H1 (cell line): Measurements from ENCODE around the gene RNF224. TPM values are rescaled to one million over a fixed set of nuclear protein-coding genes. Genes with fewer than 3 reads are reported as not detected.

ENCODE experiments used
- ATF2 ChIP-seq: IDR thresholded peaks from 2 replicates; pipeline ENCODE4 v1.6.1; 2012; ENCODE audit warnings: low read length, inconsistent platforms
- polyA plus RNA-seq, 7 experiments: library from polyadenylated mRNA; depleted of rRNA in 3 of 7; stranded (reverse) in 5 of 7; unstranded in 2 of 7; fragments of >200 nt in 5 of 7; fragments of 200-250 nt in 2 of 7; gene quantifications; 1 replicate in 5 of 7; 2 replicates in 1 of 7; 4 replicates in 1 of 7; pipeline versions ENCODE4 v1.2.1 to v1.2.3, GENCODE V29; 2011 to 2013; ENCODE audit warnings: missing spikeins in 2 of 7, mixed read lengths in 2 of 7
- total RNA-seq: library from RNA; stranded (reverse); fragmentation: NEBNext Ultra II Directional; extraction: Animal tissue kit (Norgen Biotek cat#: 25700); gene quantifications from 2 replicates; pipeline ENCODE4 v1.2.1, GENCODE V29; 2021

RNF224 gene
- total and polyA plus RNA-seq, 2 of the 8 experiments (the other 6 are each of a cell fraction or from before 2014, with no cell fraction given): 0.24 TPM; not detected in 1

- no peak for TF ChIP-seq ATF2
Observed at GRCh38 chr9:137215196-137215986, 11.9 kb upstream of the RNF224 start (continued).
